GM13977 (cell line): ENCODE data around the gene TRIM33.
"Not testable (repeated sequence)": the region's sequence is repeated elsewhere in the genome, so short reads cannot be mapped to it uniquely, and the experiment has no call there.

ENCODE experiments used
- DNase-seq: peaks from one replicate; pipeline ENCODE4 v3.0.0; 2012; ENCODE audit warnings: low spot score
- CTCF ChIP-seq: IDR thresholded peaks from 2 replicates; pipeline ENCODE4 v1.5.1; 2012; ENCODE audit warnings: mild to moderate bottlenecking, control low read depth; ENCODE audit not compliant: insufficient read depth; ENCODE audit errors: extremely low read depth, missing control alignments
- in situ Hi-C: fragments of 300-500 bp; cut with MboI; formaldehyde crosslinking; loops from one replicate; pipeline ENCODE4 v1.12.0; 2022; ENCODE audit warnings: low sequenced_read_pairs, low pct_unique_long_range_greater_than_20kb, mixed read lengths, inconsistent platforms; ENCODE audit not compliant: unreplicated experiment

TRIM33 gene

GRCh38 chr1:114453361-114453784, 57.6 kb downstream of the TRIM33 start:
- DNase-seq: no peak
- in situ Hi-C loops: no loop called here
- no peak for TF ChIP-seq CTCF

GRCh38 chr1:114448370-114449036, 62.5 kb downstream of the TRIM33 start:
- DNase-seq: no peak
- TF ChIP-seq CTCF: no peak
- in situ Hi-C loops: no loop called here

- in situ Hi-C loops: no loop called here
- DNase-seq: no peak
- TF ChIP-seq CTCF: no peak
Measured at GRCh38 chr1:114446198-114446597, 64.8 kb downstream of the TRIM33 start.

DNA sequence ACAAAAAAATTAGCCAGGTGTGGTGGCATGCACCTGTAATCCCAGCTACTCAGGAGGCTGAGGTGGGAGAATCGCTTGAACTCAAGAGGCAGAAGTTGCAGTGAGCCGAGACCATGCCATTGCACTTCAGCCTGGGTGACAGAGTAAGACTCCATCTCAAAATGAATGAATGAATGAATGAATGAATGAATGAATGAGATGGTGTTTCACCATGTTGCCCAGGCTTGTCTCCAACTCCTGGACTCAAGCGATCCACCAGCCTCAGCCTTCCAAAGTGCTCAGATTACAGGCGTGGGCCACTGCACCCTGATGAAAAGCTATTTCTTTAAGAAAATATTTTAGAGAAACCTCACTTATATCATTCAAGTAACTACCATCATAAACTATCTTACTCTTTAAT, 67.8 kb downstream of the TRIM33 start:
- in situ Hi-C loops: not testable (repeated sequence)

DNA sequence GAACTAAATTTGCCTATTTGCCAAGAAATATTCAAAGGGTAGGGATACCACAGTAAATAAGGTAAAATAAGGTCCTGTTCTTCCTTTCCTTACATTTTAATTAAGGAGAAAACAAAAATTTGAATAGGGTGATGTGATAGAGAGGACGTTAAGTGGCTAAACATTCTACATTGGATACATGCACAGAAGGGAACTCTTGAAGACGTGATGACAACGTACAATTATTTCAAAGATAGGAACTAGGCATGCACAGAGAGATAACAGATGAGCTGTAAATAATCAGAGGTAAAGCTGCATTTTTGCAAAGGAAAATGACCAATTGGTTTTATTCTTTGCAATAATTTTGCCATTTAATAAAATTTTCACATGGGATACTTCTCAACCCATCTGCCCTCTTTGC, 69.7 kb downstream of the TRIM33 start:
- in situ Hi-C loops: no loop called here

More for the DNA sequence above, 67.8 kb downstream of the TRIM33 start:
- not testable (repeated sequence) for DNase-seq

DNA sequence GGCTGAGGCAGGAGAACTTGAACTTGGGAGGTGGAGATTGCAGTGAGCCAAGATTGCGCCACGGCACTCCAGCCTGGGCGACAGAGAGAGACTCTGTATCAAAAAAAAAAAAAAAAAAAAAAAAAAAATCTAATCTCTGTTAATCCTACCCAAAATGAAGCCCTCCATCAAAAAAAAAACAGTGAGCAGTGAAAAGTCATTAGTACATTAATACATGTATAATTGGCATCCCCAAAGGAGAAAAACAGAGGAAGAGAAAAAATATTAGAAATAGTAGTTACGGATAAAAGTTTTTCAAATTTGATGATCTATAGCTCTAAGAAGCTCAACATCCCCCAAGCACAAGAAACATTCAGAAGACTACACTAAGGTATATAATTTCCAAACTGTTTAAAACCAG, 71.6 kb downstream of the TRIM33 start:
- no peak for DNase-seq
- in situ Hi-C loops: no loop called here
- TF ChIP-seq CTCF: no peak

More for the DNA sequence above, 69.7 kb downstream of the TRIM33 start:
- no peak for TF ChIP-seq CTCF
- DNase-seq: no peak

- in situ Hi-C loops: no loop called here
- DNase-seq: no peak
- no peak for TF ChIP-seq CTCF
Measured at GRCh38 chr1:114437812-114438211, 73.2 kb downstream of the TRIM33 start.
